Anterior cingulate cortex (tissue), 58 donors: ENCODE measurements around the gene TMEM120A.

Experiments
- DNase-seq, 58 donors: peaks; one replicate each; lab custom pipeline; 2025; lab: John Stamatoyannopoulos, UW

Gene TMEM120A

GRCh38 chr7:75962607-75963380, 31.6 kb downstream of the TMEM120A start:
- DNase-seq, result peak in 2 of 58 donors; percentile 32 to 39

GRCh38 chr7:75961218-75961617, 33.2 kb downstream of the TMEM120A start:
- DNase-seq, result no peak

DNA sequence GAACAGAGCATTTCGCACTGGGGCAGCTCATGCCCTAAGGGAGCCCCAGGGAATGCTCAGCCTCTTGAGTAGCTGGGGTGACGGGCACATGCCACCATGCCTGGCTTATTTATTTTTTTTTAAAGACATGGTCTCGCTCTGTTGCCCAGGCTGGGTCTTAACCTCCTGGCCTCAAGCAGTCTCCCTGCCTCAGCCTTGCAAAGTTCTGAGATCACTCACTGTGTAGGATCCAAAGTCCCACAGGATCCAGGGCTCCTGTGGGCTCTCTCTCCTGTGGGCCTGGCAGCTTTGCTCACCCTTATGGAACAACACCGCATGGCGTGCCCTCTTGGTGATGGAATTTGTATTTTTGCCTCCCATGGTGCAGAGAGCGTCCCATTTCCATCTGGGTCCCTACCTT, 34.0 kb downstream of the TMEM120A start:
- no peak for DNase-seq

DNA sequence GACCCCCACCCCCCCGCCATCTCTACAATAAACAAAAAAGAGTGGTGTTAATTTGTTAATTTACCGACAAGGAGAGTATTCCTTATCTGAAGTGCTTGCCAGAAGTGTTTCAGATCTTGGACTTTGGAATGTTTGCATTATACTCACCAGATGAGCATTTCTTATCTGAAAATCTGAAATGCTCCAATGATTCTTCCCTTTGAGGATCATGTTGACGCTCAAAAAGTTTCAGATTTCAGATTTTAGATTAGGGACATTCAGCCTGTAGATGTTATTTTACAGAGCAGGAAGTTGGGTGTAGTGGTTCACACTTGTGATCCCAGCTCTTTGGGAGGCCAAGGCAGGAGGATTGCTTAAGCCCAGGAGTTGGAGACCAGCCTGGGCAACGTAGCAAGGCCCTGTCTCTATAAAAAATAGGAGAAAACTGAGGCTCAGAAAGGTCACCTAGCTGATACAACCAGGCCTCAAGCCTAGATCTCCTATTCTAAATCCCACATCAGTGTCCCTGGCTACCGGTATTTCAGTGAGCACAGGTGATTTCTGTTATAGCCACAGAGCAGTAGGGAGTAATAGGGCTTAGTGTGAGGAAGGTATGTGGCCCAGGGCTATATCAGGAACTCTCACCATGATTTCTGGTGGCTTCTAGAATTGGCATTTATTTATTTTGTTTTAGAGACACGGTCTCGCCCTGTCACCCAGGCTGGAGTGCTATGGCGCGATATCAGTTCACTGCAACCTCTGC, 35.4 kb downstream of the TMEM120A start:
- no peak for DNase-seq

- no peak for DNase-seq
These were observed 37.2 kb downstream of the TMEM120A start for GRCh38 chr7:75957021-75957736.

DNA sequence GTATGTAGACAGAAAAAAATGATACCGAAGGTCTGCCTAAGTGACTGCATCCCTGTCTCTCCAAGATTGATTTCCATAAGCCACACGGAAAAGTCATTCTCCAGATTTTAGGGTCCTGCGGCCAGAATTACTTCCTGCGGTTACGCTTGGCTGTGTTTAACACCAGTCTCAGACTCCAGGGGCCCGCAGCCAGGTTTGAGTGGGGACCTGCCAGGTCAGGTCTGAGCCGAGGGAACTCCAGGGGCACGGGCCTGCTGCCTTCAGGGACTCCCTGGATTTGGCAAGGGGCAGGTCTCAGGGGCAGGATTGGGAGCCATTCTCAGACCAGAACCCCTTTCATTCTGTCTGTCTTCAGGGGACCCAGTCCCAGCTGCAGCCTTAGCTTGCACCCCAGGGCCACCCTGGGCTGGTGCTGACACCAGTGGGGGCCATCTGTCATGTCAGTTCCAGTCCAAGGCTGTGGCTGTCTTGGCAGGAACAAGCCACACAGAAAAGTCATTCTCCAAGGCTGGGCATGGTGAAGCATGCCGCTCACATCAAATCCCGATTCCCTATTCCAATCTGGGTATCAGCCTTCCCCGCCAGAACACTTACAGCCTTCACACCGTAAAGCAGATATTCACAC, 39.0 kb downstream of the TMEM120A start:
- no peak for DNase-seq

DNA sequence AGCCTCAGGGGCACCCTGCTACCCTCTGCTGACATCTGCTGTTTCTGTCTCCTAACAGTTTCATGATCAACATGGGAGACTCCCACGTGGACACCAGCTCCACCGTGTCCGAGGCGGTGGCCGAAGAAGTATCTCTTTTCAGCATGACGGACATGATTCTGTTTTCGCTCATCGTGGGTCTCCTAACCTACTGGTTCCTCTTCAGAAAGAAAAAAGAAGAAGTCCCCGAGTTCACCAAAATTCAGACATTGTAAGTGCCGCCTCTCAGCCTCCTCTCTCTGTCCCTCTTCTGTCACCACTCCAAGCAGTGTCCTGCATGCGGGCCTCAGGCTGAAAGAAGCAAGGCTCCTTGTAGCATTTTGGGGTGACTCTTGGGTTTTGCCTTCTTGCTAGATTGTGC, 40.5 kb downstream of the TMEM120A start:
- no peak for DNase-seq

DNA sequence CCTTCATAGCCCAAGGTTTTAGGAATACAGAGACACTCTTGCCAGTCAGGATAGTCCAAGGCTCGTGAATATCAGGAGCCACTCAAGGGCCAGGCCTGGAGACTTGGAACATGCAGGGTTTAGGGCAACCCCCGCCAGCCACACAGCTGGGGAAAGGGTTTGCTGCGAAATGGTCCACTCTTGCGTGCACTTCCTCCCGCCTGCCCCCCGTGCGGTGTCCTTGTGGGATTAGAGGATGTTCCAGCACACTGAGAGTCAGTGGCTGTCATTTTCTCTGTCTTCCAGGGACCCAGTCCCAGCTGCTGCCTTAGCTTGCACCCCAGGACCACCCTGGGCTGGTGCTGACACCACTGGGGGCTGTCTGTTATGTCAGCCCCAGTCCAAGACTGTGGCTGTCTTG, 41.0 kb downstream of the TMEM120A start:
- no peak for DNase-seq

DNA sequence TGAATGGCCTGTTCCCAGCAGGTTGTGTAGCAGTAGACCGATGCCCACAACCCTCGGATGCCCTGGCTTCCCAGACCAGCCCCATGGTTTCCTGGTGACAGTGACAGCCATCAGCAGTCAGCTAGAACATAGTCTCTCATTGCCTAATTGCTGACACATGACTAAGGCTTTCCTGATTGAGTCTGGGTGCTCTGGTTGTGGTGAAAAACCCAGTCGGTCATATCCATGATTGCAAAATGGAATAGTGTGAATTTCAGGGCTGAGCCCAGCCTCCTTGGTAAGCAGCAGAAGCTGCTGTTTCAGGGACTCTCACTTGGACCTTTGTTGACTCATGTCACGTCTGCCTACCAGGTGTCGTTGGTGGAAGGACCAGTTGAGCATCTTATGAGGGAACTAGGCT, 42.9 kb downstream of the TMEM120A start:
- peak in 2 of 58 donors; percentile 15 to 18 for DNase-seq

- DNase-seq, result no peak
These were observed 44.2 kb downstream of the TMEM120A start for GRCh38 chr7:75950111-75950681.

GRCh38 chr7:75948179-75948578, 46.2 kb downstream of the TMEM120A start:
- no peak for DNase-seq

DNA sequence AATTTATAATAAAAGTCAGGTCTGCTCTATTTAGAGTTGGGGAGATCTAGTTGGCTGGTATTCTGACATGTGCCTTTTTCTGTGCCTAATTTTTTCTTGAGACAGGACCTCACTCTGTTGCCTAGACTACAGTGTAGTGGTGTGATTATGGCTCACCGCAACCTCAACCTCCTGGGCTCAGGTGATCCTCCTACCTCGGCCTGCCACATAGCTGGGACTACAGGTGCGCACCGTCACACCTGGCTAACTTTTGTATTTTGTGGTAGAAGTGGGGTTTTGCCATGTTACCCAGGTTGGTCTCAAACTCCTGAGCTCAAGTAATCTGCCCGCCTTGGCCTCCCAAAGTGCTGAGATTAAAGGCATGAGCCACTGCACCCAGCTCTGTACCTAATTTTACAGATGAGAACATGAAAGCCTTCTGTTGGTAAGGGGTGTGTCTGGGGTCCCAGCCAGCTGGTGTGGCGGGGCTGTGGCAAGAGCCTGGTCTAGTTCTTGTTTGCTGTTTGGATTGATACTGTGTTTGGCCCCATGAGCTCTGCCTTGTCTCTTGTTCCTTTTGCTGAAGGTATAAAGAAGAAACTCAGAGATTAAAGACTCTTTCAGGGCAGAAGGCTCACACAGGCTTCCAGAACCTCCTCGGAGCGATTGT, 48.1 kb downstream of the TMEM120A start:
- DNase-seq, result no peak

- DNase-seq, result no peak
These were observed 48.9 kb downstream of the TMEM120A start for GRCh38 chr7:75945297-75946168.

- no peak for DNase-seq
These were observed 49.9 kb downstream of the TMEM120A start for GRCh38 chr7:75944507-75944906.

- no peak for DNase-seq
These were observed 50.5 kb downstream of the TMEM120A start for GRCh38 chr7:75943864-75944263.

DNA sequence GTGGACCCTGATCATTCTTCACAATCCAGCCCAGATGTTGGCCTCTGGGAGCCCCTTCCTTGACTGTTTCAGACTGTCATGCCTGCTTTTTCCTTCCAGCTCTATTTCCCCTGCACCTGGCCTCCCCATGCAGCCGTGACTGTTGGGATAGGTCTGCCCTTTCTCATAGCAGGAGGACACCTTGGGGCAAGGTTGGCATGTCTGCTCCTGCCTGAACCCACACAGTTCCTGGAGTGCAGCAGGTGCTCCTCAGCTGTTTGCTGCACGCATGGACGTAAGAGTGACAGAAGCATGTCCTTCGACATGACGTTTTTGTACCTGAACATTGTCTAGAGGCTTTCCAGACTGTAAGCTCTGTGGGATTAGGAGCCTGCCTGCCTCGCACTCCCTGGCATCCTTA, 55.5 kb downstream of the TMEM120A start:
- DNase-seq, result no peak

- DNase-seq, result peak in 54 of 58 donors; percentile 8 to 86 (median 49)
These were observed 56.2 kb downstream of the TMEM120A start for GRCh38 chr7:75937958-75938786.
